Measurements from ENCODE around the gene KMO.

KMO gene

DNA sequence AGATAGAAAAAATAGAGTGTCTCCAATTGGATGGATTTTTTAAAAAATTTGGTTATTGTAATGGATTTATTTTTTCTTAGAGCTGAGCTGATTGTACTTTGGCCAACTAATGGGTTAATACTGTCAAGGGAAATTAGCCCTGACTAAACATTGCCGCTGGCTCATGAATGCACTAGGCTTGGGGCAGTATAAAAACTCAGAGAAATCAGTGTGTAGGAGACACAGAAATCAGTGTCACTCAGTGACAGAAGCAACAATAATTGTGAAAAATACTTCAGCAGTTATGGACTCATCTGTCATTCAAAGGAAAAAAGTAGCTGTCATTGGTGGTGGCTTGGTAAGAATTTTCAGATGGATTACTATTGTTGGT lies at the start of gene KMO:
Gene KMO, plus strand, starts transcription at position 217 of the 370 bp plus-strand sequence. Its CDS starts 67 bp downstream, at position 284.
- Histone ChIP-seq H3K36me3 (no peaks in the 10 kb centered on the region), H3K9me3 (ENCODE audit: severe bottlenecking) (no peaks in the 10 kb centered on the region), H3K27ac (no peak within 1 kb of the TSS), H3K27me3 (ENCODE audit: insufficient read depth, low read depth, severe bottlenecking) (no peaks in the 10 kb centered on the region), H3K4me3 (ENCODE audit: low read depth, low read length) (peak within 1 kb of the TSS; percentile 86)
- DNase-seq = no peak
- TF ChIP-seq, protein P1, sequence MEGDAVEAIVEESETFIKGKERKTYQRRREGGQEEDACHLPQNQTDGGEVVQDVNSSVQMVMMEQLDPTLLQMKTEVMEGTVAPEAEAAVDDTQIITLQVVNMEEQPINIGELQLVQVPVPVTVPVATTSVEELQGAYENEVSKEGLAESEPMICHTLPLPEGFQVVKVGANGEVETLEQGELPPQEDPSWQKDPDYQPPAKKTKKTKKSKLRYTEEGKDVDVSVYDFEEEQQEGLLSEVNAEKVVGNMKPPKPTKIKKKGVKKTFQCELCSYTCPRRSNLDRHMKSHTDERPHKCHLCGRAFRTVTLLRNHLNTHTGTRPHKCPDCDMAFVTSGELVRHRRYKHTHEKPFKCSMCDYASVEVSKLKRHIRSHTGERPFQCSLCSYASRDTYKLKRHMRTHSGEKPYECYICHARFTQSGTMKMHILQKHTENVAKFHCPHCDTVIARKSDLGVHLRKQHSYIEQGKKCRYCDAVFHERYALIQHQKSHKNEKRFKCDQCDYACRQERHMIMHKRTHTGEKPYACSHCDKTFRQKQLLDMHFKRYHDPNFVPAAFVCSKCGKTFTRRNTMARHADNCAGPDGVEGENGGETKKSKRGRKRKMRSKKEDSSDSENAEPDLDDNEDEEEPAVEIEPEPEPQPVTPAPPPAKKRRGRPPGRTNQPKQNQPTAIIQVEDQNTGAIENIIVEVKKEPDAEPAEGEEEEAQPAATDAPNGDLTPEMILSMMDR (IDR thresholded peaks at IDR 0.05; ENCODE audit: low read depth, low read length) = no peak

DNA sequence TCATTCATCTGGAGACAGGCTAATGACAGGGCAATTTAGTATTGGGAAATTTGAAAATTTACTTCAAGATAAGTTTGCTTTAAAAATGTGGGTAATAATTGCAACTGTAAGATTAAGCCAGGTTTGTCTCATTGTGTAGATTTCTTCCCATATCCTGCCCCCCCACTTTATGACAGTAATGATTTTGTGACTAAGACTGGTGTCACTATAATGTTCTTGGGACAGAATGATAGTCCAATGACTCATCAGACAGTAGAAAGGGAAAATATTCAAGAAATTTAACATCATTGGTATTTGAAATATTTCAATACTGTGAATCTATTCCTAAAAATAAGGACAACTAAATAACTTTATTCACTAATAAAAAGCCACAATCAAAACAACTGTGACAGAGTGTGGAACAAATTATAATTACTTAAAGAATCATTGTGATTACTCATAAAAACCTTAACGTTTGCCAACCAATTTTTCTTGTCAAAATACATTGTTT lies 49.4 kb upstream of the KMO start:
- TF ChIP-seq, protein P1 (IDR thresholded peaks at IDR 0.05; ENCODE audit: low read depth, low read length) = no peak
- DNase-seq = no peak
- Histone ChIP-seq H3K27ac (no peak overlapping the region), H3K27me3 (ENCODE audit: insufficient read depth, low read depth, severe bottlenecking) (no peaks in the 10 kb centered on the region), H3K4me3 (ENCODE audit: low read depth, low read length) (no peak overlapping the region), H3K36me3 (no peaks in the 10 kb centered on the region), H3K9me3 (ENCODE audit: severe bottlenecking) (no peaks in the 10 kb centered on the region)

DNA sequence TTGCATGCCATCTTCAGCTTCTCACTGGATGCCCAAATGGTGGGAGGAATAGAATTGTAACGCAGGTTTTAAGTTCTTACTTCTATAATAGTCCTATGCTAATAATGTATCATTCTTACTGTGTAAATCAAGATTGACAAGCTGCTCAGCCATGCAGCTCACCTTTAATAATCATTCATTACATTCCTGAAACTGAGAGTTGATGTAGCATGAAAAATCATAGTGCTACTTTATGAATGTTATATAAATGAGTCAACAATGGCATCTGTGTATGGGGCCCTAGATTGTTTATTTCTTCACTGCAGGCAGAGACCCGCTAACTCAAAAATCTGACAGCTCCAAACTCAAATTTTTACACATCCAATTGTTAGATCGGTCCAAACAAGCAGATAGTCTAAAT lies 47.0 kb upstream of the KMO start:
- DNase-seq = no peak
- TF ChIP-seq, protein P1 (IDR thresholded peaks at IDR 0.05; ENCODE audit: low read depth, low read length) = no peak
- Histone ChIP-seq H3K27ac (no peak overlapping the region), H3K9me3 (ENCODE audit: severe bottlenecking) (no peaks in the 10 kb centered on the region), H3K27me3 (ENCODE audit: insufficient read depth, low read depth, severe bottlenecking) (no peaks in the 10 kb centered on the region), H3K4me3 (ENCODE audit: low read depth, low read length) (no peak overlapping the region), H3K36me3 (no peaks in the 10 kb centered on the region)

DNA sequence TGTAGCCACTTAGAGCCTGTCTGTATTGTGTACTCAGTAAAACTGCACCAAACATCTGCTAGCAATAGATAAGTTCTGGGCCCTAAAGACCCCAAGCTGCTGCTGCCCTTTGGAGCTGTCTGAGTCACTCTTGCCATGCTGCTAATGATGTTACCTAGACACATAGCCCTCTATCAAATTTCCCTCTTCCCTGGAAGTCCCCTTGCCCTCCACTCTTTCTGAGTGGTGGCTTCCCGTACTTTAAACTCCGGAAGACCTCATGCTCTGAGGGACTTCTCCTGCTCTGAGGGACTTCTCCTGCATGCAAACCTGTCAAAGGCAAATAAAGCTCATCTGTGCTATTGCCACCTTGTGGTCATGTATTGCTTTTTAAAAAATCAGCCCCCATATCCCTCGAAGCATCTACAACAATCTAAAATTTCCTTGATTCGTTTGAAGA lies 46.6 kb upstream of the KMO start:
- H3K4me3 ChIP-seq (ENCODE audit: low read depth, low read length) = no peak overlapping the region
- TF ChIP-seq, protein P1 (IDR thresholded peaks at IDR 0.05; ENCODE audit: low read depth, low read length) = peak; percentile 69
- DNase-seq = peak; percentile 32
- no peaks in the 10 kb centered on the region for H3K9me3 ChIP-seq (ENCODE audit: severe bottlenecking)
- H3K27me3 ChIP-seq (ENCODE audit: insufficient read depth, low read depth, severe bottlenecking) = no peaks in the 10 kb centered on the region
- H3K27ac ChIP-seq = no peak overlapping the region
- no peaks in the 10 kb centered on the region for H3K36me3 ChIP-seq

DNA sequence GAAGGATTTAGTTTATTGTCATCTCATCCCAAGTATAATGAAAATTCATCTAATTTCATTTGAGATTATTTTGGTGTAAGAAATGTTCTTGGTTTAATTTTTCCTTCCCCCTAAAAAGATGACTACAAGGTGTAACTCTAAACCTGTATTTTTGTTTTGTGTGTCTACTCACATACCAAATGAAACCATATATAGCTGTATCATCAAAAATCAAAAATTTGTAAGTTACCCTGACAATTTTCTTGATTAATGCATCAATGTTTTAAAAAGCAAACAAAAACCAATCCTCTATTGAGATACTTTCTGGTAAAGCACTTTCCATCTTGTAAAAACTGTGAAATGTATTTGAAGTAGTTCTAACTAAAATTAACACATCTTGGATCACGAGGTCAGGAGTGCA lies 43.4 kb upstream of the KMO start:
- TF ChIP-seq, protein P1 (IDR thresholded peaks at IDR 0.05; ENCODE audit: low read depth, low read length) = no peak
- no peak for DNase-seq
- Histone ChIP-seq H3K9me3 (ENCODE audit: severe bottlenecking) (no peaks in the 10 kb centered on the region), H3K27me3 (ENCODE audit: insufficient read depth, low read depth, severe bottlenecking) (no peaks in the 10 kb centered on the region), H3K27ac (no peak overlapping the region), H3K36me3 (peaks cover 3% of the 10 kb centered on the region; the same call in 1 of the 2 replicates), H3K4me3 (ENCODE audit: low read depth, low read length) (no peak overlapping the region)

DNA sequence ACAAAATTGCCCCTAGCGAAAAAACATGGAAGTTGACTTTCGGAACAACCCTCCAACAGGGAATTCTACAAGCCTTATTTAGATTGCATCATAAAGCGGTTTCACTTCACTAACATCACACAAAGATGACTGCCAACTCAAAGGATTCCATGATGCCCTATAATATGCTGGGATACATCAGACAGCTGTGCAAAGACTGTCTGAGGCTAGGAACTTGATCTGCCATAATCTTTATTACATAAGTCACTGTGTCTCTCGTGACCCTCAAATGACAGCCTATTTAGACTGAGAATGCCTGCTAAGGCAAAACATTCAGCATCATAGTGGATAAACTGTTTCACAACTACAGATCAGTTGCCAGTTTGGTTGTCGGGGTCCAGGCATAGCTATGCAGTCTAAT lies 36.4 kb upstream of the KMO start:
- Histone ChIP-seq H3K27me3 (ENCODE audit: insufficient read depth, low read depth, severe bottlenecking) (no peaks in the 10 kb centered on the region), H3K27ac (no peak overlapping the region), H3K4me3 (ENCODE audit: low read depth, low read length) (no peak overlapping the region), H3K9me3 (ENCODE audit: severe bottlenecking) (no peaks in the 10 kb centered on the region), H3K36me3 (peaks cover 66% of the 10 kb centered on the region)
- TF ChIP-seq, protein P1 (IDR thresholded peaks at IDR 0.05; ENCODE audit: low read depth, low read length) = no peak
- no peak for DNase-seq
